SU-DHL-6 (cell line): ENCODE data around the gene ANKRD44.

ENCODE experiments used
- H2AFZ ChIP-seq: fragments of 200-600 bp; sonication (generic); 2 replicates; pipeline ENCODE4 v1.6.1; 2014; ENCODE audit warnings: low read depth, mild to moderate bottlenecking, moderate library complexity, mixed read lengths, antibody characterized with exemption, low read length; ENCODE audit not compliant: severe bottlenecking
- H3F3A ChIP-seq: fragments of 200-600 bp; shearing (Covaris generic); 2 replicates; pipeline ENCODE4 v1.6.0; 2016; ENCODE audit warnings: antibody characterized with exemption, mild to moderate bottlenecking; ENCODE audit not compliant: insufficient read depth
- H3K27ac ChIP-seq: fragments of 200-600 bp; sonication (generic); 2 replicates; pipeline ENCODE4 v1.5.1; 2016; ENCODE audit warnings: low read depth, mild to moderate bottlenecking, low read length, moderate library complexity, mixed read lengths
- H3K27me3 ChIP-seq: fragments of 200-600 bp; sonication (generic), shearing (Covaris generic); 2 replicates; pipeline ENCODE4 v1.6.0; 2014; ENCODE audit warnings: mild to moderate bottlenecking, low read length
- H3K36me3 ChIP-seq: fragments of 200-600 bp; sonication (generic); 2 replicates; pipeline ENCODE4 v1.6.1; 2014; ENCODE audit warnings: mild to moderate bottlenecking, low read length, mixed read lengths
- H3K4me2 ChIP-seq: fragments of 300-600, 200-600 bp; shearing (Covaris generic), sonication (generic); 2 replicates; pipeline ENCODE4 v1.6.0; 2014; ENCODE audit warnings: low read length, low read depth, mild to moderate bottlenecking; ENCODE audit not compliant: poor library complexity, severe bottlenecking
- H3K4me3 ChIP-seq: fragments of 200-600 bp; sonication (generic); 2 replicates; pipeline ENCODE4 v1.5.1; 2014; ENCODE audit warnings: antibody characterized with exemption, low read length, mild to moderate bottlenecking, mixed read lengths; ENCODE audit not compliant: insufficient read depth, poor library complexity, severe bottlenecking
- H3K79me2 ChIP-seq: fragments of 200-600 bp; sonication (generic); 2 replicates; pipeline ENCODE4 v1.6.1; 2014; ENCODE audit warnings: mild to moderate bottlenecking, low read length, moderate library complexity; ENCODE audit not compliant: insufficient read depth
- H3K9ac ChIP-seq: fragments of 200-600 bp; sonication (generic); 2 replicates; pipeline ENCODE4 v1.7.0; 2014; ENCODE audit warnings: mild to moderate bottlenecking, low read length
- H3K9me2 ChIP-seq: fragments of 200-600 bp; sonication (generic); replicated peaks from 2 replicates; pipeline ENCODE4 v1.6.1; 2014; ENCODE audit warnings: low read length; ENCODE audit not compliant: insufficient read depth
- H3K9me3 ChIP-seq: fragments of 200-600 bp; sonication (generic); 2 replicates; pipeline ENCODE4 v1.6.1; 2014; ENCODE audit warnings: low read length, mixed read lengths; ENCODE audit not compliant: insufficient read depth
- H4K20me1 ChIP-seq: fragments of 200-600 bp; sonication (generic); 2 replicates; pipeline ENCODE4 v1.6.1; 2014; ENCODE audit warnings: low read depth, mild to moderate bottlenecking, antibody characterized with exemption, low read length, moderate library complexity, mixed read lengths
- EZH2phosphoT487 ChIP-seq: fragments of 200-600 bp; sonication (generic), shearing (Covaris generic); conservative IDR thresholded peaks from 2 replicates; pipeline ENCODE4 v1.6.1; 2018; ENCODE audit warnings: mild to moderate bottlenecking, antibody characterized with exemption, low read length, moderate library complexity, mixed read lengths
- TF ChIP-seq, protein P1 (sequence below): fragments of 200-600 bp; sonication (generic); IDR thresholded peaks from one replicate; pipeline ENCODE4 v1.5.1; 2017; ENCODE audit warnings: antibody characterized with exemption, mild to moderate bottlenecking, low read length, moderate library complexity; ENCODE audit not compliant: insufficient read depth, poor library complexity, severe bottlenecking

ANKRD44 gene

DNA sequence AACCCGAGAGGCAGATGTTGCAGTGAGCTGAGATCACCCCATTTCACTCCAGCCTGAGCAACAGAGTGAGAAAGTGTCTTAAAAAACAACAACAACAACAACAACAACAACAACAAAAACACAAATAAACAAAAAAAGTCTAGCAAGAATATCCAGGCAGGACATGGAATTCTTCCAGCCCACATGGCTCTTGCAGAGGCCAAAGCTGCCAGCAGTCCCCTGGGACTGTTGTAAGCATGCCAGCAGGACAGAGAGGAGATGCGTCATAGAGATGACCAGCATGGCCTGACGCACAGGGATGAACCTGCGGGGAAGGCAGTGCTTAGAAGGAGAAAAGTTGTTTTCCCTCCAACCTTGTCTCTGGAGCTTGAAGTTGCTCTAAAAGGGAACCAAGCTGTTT, 201.8 kb downstream of the ANKRD44 start:
- Histone ChIP-seq H3K9me2 (no peaks in the 10 kb centered on the region), H3K79me2 (no peaks in the 10 kb centered on the region), H3K27me3 (no peaks in the 10 kb centered on the region), H3K4me2 (no peak overlapping the region), H2AFZ (no peak overlapping the region), H3K4me3 (no peak overlapping the region), H3K27ac (no peak overlapping the region), H4K20me1 (no peaks in the 10 kb centered on the region), H3F3A (no peaks in the 10 kb centered on the region), H3K9me3 (no peaks in the 10 kb centered on the region), H3K36me3 (no peaks in the 10 kb centered on the region), H3K9ac (no peak overlapping the region)
- no peak for TF ChIP-seq EZH2phosphoT487
- TF ChIP-seq, protein P1, sequence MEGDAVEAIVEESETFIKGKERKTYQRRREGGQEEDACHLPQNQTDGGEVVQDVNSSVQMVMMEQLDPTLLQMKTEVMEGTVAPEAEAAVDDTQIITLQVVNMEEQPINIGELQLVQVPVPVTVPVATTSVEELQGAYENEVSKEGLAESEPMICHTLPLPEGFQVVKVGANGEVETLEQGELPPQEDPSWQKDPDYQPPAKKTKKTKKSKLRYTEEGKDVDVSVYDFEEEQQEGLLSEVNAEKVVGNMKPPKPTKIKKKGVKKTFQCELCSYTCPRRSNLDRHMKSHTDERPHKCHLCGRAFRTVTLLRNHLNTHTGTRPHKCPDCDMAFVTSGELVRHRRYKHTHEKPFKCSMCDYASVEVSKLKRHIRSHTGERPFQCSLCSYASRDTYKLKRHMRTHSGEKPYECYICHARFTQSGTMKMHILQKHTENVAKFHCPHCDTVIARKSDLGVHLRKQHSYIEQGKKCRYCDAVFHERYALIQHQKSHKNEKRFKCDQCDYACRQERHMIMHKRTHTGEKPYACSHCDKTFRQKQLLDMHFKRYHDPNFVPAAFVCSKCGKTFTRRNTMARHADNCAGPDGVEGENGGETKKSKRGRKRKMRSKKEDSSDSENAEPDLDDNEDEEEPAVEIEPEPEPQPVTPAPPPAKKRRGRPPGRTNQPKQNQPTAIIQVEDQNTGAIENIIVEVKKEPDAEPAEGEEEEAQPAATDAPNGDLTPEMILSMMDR: no peak

DNA sequence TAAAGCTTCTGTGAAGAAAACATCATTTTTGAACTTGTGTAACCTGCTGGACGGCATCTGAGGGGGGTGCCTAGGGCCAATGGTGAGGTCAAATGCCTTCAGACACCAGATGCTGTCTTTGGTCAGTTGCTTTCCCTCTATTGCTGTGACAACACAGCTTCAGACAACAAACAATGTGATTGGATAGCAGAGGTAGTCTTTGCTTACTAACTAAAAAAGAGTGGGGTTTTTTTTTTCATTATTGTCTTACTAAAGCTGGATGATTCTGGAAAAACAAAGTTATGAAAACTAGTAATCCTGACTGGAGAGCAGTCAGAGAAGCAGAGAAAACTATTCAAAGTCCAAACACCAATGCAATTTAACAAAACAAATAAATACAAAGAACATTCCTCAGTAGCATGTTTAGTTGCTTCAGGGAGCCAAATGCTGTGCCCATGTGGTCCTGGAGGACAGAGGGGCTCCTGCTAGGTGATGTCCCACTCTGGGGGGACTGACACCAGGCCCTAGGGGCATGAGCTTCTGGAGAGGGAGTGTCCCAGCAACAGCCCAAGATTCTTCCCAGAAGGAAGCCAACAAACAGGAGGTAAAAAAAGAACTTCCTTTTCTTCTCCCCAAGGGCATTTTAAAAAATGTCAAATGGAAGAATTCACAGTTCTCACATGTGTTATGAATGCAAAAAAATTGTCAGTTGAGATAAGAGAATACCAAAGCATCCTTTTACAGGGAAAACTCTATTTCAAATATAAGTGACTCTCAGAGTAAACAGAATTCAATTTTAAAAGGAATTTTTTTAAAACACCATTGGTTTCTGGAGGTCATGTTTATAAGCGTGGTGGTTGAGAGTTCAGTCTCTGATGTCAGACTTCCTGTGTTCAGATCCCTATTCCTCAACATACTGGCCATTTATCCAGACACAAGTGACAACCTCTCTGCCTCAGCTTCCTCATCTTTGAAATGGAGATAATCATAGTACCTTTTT, 203.0 kb downstream of the ANKRD44 start:
- Histone ChIP-seq H3K27ac (no peak overlapping the region), H3K9me3 (no peaks in the 10 kb centered on the region), H3F3A (no peaks in the 10 kb centered on the region), H3K4me3 (no peak overlapping the region), H3K36me3 (no peaks in the 10 kb centered on the region), H3K9me2 (no peaks in the 10 kb centered on the region), H3K79me2 (no peaks in the 10 kb centered on the region), H3K9ac (no peak overlapping the region), H2AFZ (no peak overlapping the region), H3K4me2 (no peak overlapping the region), H4K20me1 (no peaks in the 10 kb centered on the region), H3K27me3 (no peaks in the 10 kb centered on the region)
- no peak for TF ChIP-seq EZH2phosphoT487
- TF ChIP-seq, protein P1: no peak

DNA sequence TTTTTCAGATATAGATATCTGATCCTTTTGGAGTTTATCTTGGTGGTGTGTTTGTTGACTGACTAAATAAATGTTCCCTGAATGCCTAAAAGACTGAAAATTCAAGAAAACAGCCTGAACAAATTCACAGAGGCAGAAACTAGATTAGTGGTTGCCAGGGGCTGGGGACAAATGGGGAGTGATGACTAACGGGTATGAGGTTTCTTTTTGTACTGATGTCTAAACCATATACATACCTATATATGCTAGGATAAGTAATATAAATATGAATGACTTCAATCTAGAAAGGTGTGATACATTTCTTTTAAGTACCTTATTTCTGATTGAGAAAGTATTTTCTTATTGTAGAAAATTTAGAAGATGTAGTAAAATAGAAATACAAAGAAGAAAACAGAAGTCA, 207.2 kb downstream of the ANKRD44 start:
- Histone ChIP-seq H3K4me2 (no peak overlapping the region), H3K4me3 (no peak overlapping the region), H3K27me3 (no peaks in the 10 kb centered on the region), H4K20me1 (no peaks in the 10 kb centered on the region), H3K9me2 (no peaks in the 10 kb centered on the region), H3F3A (no peaks in the 10 kb centered on the region), H3K27ac (no peak overlapping the region), H2AFZ (no peak overlapping the region), H3K9me3 (no peaks in the 10 kb centered on the region), H3K79me2 (no peaks in the 10 kb centered on the region), H3K9ac (no peak overlapping the region), H3K36me3 (no peaks in the 10 kb centered on the region)
- TF ChIP-seq, protein P1: no peak
- TF ChIP-seq EZH2phosphoT487: no peak
